CD4-positive, alpha-beta T cell treated with Interleukin-17A for 4 hours (primary cell): Measurements from ENCODE around the gene PTK6.

Experiments
- DNase-seq: peaks from one replicate; pipeline ENCODE4 v3.0.0-alpha.2; 2020; ENCODE audit warnings: mixed read lengths

The PTK6 gene

DNA sequence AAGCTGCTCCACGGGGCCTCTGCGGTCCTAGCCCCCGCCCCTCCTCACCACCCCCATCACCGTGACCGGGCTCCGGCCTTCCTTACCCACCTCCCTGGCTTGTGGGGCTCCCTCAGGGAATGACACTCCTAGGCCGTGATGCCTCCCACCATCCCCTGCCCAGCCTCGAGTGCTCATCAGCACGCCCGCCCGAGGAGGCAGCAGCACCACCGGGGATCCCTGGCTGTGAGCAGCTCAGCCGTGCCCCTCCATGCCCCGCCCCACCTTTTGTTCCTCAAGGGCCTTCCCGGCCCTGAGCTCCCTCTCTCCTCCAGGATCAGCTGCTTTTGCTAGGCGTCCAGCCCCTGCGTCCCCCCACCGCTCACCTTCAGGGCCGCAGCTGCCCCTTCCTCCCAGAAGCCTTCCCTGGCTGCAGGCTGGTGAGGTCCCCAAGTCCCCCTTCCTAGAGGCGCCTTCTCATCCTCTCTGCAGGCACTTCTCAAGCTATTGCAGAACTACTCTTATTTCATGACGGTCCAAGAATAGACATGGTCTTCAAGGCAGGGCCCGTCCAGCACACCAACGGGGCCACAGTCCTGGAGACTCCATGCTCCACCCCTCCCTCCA is 19.8 kb upstream of the PTK6 start:
- no peak for DNase-seq

DNA sequence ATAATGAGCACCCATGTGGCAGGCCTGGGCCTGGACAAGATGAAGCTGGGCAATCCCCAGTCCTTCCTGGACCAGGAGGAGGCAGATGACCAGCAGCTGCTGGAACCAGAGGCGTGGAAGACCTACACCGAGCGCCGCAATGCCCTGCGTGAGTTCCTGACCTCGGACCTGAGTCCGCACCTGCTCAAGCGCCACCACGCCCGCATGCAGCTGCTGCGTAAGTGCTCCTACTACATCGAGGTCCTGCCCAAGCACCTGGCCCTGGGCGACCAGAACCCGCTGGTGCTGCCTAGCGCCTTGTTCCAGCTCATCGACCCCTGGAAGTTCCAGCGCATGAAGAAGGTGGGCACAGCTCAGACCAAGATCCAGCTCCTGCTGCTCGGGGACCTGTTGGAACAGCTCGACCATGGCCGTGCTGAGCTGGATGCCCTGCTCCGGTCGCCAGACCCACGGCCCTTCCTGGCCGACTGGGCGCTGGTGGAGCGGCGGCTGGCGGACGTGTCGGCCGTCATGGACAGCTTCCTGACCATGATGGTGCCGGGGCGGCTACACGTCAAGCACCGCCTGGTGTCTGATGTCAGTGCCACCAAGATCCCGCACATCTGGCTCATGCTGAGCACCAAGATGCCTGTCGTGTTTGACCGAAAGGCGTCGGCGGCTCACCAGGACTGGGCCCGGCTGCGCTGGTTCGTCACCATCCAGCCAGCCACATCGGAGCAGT is 18.6 kb upstream of the PTK6 start:
- DNase-seq, result no peak

- peak; percentile 19 for DNase-seq
These were observed 17.4 kb upstream of the PTK6 start for GRCh38 chr20:63554361-63555278.

GRCh38 chr20:63553933-63554290 is 16.7 kb upstream of the PTK6 start, which contains the start of gene FNDC11:
Gene FNDC11, plus strand, starts transcription at chr20:63554159. Its CDS starts 1,505 bp downstream, at chr20:63555664.
- DNase-seq, result peak; percentile 69

DNA sequence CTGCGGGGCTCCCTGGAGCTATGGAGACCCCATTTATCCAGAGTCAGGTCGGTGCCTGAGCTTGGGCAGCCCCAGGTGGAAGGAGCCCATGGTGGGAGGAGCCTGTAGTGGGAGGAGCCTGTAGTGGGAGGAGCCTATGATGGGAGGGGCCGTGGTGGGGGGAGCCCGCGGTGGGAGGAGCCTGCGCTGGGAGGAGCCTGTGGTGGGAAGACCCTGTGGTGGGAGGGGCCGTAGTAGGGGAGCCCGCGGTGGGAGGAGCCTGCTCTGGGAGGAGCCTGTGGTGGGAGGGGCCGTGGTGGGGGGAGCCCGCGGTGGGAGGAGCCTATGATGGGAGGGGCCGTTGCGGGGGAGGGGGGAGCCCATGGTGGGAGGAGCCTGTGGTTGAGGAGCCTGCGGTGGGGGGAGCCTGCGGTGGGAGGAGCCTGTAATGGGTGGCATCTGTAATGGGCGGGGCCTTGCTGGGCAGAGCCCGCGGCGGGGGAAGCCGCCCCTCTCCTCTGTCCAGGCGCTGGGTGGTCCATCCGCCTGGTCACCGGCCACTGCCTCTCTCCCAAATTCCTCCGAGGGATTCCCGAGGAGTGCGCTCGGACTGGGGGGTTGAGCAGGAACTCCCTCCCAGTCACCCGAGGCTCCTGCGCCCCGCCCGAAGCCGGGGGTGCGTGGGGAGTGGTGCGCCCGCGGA is 16.2 kb upstream of the PTK6 start:
- peak; percentile 88 for DNase-seq

GRCh38 chr20:63552481-63553249 is 15.5 kb upstream of the PTK6 start:
- DNase-seq, result peak; percentile 72

- DNase-seq, result no peak
These were observed 13.9 kb upstream of the PTK6 start for GRCh38 chr20:63551068-63551467.

DNA sequence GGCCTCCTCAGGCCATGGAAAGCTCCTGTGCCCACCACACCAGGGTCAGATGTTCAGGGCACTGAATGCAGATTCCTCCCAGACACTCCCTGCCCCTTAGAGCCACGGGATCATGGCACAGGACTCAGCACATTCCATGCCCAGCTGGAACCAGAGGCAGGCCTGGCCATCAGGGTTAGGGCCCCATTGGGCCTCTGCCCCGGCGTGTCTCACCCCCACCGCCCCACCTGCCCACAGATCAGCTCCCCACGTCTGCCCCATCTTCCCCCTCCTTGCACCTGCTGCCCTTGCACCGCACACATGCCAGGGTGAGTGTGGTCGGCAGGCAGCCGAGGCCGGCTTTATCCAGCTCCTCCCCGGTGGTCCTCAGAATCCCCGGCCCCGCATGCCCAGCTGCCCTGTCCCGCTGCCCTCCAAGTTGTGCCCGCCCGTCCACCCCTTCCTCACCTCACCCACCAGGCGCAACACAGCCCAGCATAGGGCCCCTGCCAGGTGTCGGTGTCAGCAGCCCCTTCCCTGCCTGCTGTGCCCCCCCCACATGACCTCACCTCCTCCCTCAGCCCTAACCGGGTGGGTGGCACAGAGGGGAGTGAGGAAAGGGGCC is 12.6 kb upstream of the PTK6 start:
- DNase-seq, result no peak

DNA sequence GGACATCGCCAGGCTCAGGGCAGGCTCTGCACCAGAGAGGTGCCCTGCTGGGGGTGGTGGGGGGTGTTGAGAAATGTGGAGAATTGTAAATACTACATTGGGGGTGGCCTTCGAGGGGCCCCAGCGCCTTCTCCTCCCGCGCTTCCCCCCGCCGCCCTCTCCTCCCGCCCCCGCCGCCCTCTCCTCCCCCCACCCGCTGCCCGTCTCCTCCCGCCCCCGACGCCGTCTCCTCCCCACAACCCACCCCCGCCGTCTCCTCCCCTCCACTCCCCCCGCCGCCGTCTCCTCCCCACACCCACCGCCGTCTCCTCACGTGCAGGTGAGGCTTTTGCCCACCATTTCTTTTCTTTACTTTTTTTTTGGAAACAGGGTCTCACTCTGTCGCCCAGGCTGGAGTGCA is 11.8 kb upstream of the PTK6 start:
- DNase-seq, result no peak

DNA sequence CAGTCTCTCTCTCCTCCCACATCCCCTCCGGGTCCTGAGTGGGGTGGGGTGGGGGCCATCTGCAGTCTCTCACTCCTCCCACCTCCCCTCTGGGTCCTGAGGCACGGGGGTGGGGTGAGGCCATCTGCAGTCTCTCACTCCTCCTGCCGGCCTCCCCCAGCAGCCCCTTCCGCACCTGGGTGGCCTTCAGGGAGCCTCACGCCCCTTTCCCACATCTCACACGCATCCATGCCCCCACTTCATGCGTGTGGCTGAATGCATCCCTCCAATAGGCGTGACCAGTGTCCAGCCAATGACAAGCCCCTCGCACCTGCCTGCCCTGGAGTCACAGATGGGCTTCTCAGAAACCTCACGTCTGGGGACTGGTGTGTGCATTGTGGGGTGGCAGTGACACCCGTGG is 11.4 kb upstream of the PTK6 start:
- no peak for DNase-seq

DNA sequence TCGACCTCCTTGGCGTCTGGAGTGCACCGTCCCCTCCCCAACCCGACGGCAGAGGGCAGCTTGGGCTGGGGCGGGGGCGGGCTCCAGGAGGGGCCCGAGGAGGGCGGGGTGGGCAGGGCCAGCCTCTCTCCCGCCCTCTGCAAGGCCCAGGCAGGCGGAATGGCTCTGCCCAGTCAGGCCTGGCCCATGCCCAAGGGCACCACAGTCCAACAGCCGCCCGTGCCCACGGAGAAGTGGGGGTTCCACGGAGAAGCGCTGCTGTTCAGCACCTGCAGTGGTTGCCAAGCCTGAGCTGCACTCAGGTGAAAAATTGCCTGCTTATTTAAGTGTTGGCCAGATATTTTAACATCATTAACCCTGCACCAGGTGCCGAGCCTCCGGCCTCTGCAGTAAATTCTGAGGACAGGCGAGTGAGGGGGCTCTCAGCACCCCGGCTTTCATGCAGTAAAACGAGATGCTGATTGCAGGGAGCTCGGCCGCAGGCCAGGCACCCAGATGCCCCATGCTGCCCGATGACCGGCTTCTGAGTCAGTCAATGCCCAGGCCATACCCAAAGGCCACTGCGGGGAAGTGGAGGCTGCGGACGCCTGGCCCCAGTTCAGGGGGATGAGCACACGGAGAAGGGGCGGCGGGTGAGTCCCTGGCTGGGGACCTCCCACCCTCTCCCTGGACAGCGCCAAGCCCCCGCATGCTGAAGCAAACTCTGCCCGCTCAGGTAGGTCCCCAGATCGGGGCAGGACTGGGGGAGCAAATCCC is 10.7 kb upstream of the PTK6 start, which contains the start of gene SRMS:
Gene SRMS, minus strand, starts transcription at position 25 of the 756 bp plus-strand sequence. CDS start 286 bp downstream, outside the sequence.
- DNase-seq, result no peak

- DNase-seq, result no peak
These were observed 10.0 kb upstream of the PTK6 start for GRCh38 chr20:63546956-63547724.

DNA sequence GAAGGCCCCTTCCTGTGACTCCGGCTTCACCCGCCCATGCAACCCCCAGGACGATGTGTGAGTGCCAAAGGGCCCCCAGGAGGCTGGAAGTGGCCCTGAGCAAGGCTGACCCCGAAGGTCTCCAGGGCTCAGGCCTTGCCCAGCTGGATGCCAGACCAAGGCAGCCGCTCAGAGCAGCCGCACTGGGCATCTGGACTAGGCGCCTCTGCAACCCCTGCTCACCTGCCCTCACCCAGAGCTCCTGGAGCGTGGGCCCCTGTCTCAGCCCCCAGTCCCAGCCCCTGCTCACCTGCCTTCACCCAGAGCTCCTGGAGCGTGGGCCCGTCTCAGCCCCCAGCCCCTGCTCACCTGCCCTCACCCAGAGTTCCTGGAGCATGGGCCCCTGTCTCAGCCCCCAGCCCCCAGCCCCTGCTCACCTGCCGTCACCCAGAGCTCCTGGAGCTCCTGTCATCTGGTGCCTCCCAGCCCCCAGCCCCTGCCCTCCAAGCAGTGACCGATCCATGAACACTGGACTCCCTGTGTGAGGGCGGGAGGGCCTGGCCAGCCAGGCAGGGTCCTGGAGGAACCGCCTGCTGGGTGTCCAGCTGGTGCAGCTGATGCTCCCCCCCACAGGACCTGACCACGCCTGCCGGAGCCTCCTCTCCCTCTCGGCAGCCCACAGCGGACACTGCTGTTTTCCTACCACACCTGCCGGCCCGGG is 9.2 kb upstream of the PTK6 start:
- no peak for DNase-seq

- no peak for DNase-seq
These were observed 8.6 kb upstream of the PTK6 start for GRCh38 chr20:63545814-63546213.

DNA sequence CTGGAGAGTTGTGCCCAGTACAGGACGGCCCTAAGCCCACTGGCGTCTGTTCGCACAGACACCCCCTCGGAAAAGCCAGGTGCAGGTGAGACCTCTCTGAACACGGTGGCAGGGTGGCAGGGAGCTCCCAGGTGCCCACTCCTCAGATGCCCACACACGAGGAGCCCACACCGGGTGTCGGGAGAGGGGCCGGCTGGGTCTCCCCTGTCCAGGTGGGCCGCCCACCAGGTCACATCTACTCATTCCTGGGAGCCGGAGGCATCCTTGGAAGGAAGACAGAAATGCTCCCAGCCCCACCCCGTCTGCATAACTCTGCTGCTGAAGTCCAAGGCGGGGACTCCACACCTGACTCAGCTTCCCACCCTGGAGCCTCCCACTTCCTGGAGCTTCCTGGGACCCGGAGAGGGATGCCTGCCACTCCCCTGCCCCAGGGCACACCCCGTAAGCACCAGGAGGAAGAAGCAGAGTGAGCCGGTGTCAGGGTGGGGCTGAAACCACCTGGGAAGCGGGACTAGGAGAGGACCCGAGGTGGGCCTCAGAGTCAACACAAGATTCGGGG is 7.9 kb upstream of the PTK6 start:
- DNase-seq, result no peak

- DNase-seq, result no peak
These were observed 7.2 kb upstream of the PTK6 start for GRCh38 chr20:63544241-63544957.

DNA sequence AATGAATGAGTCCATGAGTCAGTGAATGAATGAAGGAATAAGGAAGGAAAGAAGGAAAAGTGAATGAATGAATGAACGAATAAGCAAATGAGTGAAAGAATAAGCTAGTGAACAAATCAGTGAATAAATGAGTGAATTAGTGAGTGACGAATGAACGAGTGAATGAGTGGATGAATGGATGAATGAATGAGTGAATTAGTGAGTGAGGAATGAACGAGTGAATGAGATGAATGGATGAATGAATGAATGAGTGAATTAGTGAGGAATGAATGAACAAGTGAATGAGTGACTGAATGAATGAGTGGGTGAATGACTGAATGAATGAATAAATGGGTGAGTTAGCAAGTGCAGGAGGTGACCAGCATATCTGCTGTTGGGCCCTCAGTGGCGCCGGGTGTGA is 6.6 kb upstream of the PTK6 start:
- DNase-seq, result no peak

DNA sequence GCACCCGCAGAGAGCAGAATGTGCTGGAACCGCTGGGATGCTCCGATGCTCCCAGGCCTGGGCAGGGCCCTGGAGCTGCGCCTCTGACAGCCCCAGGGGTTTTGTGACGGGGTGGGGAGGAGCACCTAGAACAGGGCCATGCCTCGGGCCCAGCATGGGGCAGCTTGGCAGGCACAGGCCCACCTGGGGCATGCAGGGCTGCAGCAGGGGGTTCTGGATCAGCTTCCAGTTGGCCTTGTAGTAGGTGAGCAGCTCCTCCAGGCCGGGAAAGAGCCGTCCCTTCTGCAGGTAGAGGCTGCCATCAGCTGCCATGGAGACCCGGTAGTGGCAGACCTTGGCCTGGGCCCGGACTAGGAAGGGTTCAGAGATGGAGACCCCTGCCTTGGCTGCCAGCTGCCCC is 6.0 kb upstream of the PTK6 start:
- DNase-seq, result no peak
